ENCODE measurements around the gene ARHGEF16. TPM values are rescaled to one million over a fixed set of nuclear protein-coding genes. Genes with fewer than 3 reads are reported as not detected.

The ARHGEF16 gene
- total RNA-seq, 1 donor from 2014 or later: 10.6 TPM

DNA sequence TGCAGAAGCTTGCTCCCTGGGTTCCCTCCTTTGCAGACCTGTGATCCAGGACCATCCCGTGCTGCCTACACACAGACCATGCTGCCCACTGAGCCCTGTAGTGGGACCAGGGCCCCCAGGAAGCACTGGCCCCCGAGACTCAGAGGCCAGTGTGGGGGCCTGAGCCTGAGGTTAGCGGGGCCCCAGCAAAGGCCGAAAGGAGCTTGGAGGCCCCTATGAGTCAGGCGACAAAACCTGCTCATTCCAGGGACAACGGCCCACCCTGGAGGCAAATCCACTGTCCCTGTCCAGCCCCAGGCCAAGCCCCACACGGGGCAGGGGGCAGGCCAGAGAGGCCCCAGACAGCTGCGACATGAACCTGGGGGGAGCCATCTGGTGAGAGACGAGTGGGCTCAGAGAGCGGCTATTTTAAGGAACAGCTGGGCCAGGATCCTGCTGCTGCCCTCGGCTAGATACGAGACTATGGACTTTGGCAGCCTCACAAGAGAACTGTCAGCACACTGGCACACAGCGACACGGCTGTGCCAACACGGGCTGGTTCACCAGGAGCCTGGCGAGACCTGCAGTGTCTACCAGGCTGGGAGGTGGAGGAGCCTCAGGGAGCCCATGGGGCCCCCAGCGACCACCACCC lies 74.7 kb downstream of the ARHGEF16 start:
- H3K9me3 ChIP-seq: no peaks in the 10 kb centered on the region
- H3K27me3 ChIP-seq (ENCODE audit: low read depth): no peaks in the 10 kb centered on the region
- DNase-seq (no peak), ATAC-seq (no peak)
- peak overlapping the region; percentile 80 for H3K4me3 ChIP-seq
- H3K36me3 ChIP-seq: no peaks in the 10 kb centered on the region
- peak overlapping the region; percentile 21 for H3K27ac ChIP-seq
- TF ChIP-seq, protein P1, sequence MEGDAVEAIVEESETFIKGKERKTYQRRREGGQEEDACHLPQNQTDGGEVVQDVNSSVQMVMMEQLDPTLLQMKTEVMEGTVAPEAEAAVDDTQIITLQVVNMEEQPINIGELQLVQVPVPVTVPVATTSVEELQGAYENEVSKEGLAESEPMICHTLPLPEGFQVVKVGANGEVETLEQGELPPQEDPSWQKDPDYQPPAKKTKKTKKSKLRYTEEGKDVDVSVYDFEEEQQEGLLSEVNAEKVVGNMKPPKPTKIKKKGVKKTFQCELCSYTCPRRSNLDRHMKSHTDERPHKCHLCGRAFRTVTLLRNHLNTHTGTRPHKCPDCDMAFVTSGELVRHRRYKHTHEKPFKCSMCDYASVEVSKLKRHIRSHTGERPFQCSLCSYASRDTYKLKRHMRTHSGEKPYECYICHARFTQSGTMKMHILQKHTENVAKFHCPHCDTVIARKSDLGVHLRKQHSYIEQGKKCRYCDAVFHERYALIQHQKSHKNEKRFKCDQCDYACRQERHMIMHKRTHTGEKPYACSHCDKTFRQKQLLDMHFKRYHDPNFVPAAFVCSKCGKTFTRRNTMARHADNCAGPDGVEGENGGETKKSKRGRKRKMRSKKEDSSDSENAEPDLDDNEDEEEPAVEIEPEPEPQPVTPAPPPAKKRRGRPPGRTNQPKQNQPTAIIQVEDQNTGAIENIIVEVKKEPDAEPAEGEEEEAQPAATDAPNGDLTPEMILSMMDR (IDR thresholded peaks at IDR 0.05): no peak
- H3K4me1 ChIP-seq: peaks cover 25% of the 10 kb centered on the region
- intact Hi-C loops (cut with DNase I): no loop called here

DNA sequence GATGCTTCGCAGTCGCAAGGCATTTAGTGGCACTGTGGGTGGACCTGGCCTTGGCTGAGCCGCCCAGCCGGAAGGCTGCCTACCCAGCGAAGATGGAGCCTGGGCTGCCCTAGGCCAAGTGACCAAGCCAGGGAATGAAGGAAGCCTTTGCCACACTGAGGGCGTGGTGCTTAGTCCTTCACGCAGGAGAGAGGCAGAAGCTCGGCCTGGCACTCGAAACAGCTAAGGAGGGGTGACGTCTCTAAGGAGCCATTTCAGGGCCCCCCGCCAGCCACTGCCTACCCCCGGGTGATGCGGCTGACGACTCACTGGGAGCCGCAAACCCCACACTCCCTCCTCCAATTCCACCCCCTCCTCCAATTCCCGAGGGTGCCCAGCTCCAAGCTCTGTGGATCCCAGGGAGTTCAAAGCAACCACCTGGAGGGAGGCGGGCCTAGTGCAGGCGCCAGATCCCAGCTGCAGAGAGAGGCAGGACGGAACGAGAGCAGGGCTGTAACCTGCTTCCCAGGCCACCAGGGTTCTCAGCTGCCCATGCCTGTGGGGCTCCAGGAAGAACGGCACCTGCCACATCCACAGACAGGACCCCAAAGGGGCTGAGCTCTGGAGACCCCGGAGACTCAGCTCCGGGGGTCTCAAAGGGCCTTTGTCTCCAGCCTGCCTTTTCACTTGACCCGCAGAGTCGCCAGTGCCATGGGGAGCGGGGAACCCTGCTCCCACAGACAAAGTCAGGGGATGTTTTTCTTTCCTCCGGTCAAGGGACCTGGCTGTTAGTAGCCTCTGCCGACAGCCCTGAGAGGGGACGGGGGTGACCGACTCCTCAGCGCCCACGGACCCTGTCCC lies 75.8 kb downstream of the ARHGEF16 start:
- H3K27ac ChIP-seq: peak overlapping the region; percentile 82
- DNase-seq (no peak), ATAC-seq (peak; percentile 14 to 45)
- H3K27me3 ChIP-seq (ENCODE audit: low read depth): no peaks in the 10 kb centered on the region
- intact Hi-C loops (cut with DNase I): no loop called here
- H3K4me1 ChIP-seq: peaks cover 25% of the 10 kb centered on the region
- H3K9me3 ChIP-seq: no peaks in the 10 kb centered on the region
- no peaks in the 10 kb centered on the region for H3K36me3 ChIP-seq
- TF ChIP-seq, protein P1 (IDR thresholded peaks at IDR 0.05): peak; percentile 16
- H3K4me3 ChIP-seq: peak overlapping the region; percentile 80

Other genes starting within 250 kb of the ARHGEF16 start
- gene MEGF6, start 156.8 kb downstream of the ARHGEF16 start, total RNA-seq: 57.1 TPM
- gene TPRG1L, start 170.3 kb downstream of the ARHGEF16 start, total RNA-seq: 46.1 TPM
- gene WRAP73, start 195.4 kb downstream of the ARHGEF16 start, total RNA-seq: 22.5 TPM
- 3.6 TPM for gene TP73, start 197.9 kb downstream of the ARHGEF16 start, total RNA-seq